HG03066 (cell line): ENCODE results near the gene FBXO24.
A peak's percentile ranks its signal among the peaks of the same experiment; 100 is the strongest.

ENCODE experiments used
- ATAC-seq: cut with Tn5 transposase; IDR thresholded peaks from one replicate; pipeline ENCODE4 v1.9.1; 2021; ENCODE audit warnings: low read depth; ENCODE audit not compliant: unreplicated experiment

The FBXO24 gene

GRCh38 chr7:100573691-100574361 is 12.3 kb upstream of the FBXO24 start, which contains the start of gene SAP25:
Gene SAP25 (minus strand): TSS chr7:100573900. CDS start chr7:100573742, 158 bp downstream.
- no peak for ATAC-seq

- no peak for ATAC-seq
These were observed 11.5 kb upstream of the FBXO24 start for GRCh38 chr7:100574362-100575205.

- no peak for ATAC-seq
These were observed 10.9 kb upstream of the FBXO24 start for GRCh38 chr7:100575206-100575631.

DNA sequence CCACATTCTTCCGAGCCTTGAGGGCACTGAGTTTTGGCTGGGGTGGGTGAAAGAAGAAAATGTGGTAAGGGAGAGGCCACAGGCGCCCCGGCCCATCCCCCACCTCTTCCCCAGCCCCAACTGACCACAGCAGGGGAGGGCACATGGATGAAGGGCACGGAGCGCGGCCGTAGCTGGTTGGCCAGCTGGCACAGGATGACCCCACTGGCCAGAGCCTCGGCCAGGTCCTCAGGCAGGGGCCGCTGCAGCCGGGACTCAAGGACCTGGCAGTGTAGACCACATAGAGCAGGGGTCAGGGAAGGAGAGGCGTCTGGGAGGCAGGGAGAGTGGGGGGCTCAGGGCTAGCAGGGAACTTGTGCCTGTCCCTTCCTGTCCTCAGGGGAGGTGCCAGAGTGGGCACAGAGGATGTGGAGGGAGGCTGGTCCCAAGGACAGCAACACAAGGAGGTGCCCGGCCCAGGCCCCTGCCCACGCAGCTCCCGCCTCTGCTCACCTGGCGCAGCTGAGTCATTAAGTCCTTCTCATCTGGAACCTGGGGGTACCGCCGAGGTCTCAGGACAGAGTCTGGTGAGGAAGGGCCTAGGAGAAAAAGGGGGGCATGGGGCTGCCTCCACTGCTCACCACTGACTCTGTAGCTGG is 10.3 kb upstream of the FBXO24 start:
- ATAC-seq: no peak

GRCh38 chr7:100576384-100576993 is 9.6 kb upstream of the FBXO24 start:
- ATAC-seq: no peak

- ATAC-seq: no peak
These were observed 9.0 kb upstream of the FBXO24 start for GRCh38 chr7:100577103-100577502.

DNA sequence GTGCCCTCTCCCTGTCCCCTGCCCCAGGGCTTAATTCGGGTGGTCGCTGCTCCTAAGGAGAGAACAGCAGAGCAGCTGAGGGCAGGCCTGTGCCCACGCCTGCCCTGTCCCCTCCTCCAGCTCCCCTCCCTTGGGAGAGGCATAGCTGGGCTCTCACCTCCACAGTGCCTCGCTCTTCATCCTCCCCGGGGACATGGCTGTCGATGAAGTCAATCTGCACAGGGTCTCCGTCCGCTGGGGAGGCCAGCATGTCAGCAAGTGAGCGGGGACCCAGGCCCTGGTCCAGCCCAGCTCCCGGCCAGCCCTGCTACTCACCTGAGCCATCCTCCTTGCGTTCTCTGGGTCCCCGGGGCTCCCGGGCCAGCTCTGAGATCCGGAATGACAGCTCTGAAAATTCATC is 8.6 kb upstream of the FBXO24 start:
- ATAC-seq: no peak

- no peak for ATAC-seq
These were observed 7.6 kb upstream of the FBXO24 start for GRCh38 chr7:100578246-100579183.

GRCh38 chr7:100580466-100581283 is 5.5 kb upstream of the FBXO24 start:
- no peak for ATAC-seq

DNA sequence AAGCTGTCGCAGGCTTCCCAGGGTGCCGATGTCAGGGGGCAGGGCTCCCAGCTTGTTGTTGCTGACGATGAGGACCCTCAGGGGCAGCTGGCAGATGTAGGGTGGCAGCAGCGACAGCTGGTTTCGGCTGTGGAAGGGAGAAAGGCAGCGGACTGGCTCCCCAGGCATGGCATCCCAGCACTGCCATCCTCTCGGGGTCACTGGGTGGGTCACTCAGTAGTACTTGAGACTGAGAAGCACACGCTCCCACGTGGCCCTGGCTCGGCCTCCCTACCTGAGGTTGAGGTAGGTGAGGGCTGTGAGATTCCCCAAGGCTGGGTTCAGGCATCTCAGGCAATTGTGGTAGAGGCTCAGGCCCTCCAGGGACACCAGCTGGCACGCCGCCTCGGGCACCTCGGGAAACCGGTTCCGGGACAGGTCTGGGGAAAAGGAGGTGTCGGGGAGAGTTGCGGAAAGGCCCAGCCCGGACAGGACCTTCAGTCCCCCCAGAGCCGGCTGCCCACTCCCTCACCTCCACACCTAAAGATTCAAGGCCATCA is 4.0 kb upstream of the FBXO24 start:
- no peak for ATAC-seq

DNA sequence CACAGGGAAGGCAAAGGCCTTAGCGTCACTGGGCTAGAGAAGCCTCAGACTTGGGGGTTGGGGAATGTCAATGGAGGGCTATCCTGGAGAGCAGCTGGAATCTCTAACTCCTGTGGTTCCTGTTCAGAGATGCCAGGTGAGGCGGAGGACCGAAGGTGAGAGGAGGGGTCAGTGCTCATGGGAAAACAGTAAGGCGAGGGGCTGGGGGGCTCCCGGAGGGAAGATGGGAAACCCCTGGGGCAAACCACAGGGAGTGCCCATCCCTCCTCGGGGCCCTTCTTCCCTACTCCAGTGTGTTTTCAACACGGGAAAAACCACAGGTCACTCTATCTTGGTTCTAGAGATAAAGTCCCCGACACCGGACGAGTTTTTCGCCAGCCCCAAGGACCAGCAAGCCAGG is 3.5 kb upstream of the FBXO24 start:
- ATAC-seq: no peak

- ATAC-seq: no peak
These were observed 2.7 kb upstream of the FBXO24 start for GRCh38 chr7:100583132-100584053.

DNA sequence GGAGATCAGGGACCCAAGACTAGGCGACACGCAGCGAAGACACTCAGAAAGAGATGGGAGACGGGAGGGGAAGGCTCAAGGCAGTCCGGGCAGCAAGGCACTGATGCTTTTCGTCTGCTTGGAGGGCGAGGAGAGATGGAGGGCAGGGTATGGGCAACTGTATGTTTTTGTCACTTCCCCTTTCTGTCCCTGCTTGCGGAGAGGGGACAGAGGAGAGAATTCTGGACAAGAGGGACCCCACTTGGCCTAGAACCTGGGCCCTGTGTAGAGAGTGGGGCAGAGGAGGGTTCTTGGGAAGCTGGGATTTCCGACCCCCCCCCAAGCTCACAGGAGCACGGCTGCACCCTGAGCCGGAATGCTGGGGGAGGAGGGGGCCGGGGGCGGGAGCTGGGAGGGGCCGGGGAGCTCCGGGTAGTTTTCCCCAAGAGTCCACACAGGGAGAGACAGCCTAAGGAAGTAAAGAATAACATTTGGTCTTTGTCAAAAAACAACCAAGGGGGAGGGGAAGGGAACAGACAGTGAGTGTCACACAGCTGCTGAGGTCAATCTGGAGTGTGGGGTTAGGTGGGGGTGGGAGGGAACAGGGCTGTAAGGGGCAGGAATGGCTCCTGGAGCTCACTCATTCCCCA is 2.0 kb upstream of the FBXO24 start:
- ATAC-seq: no peak

- no peak for ATAC-seq
These were observed 1.2 kb upstream of the FBXO24 start for GRCh38 chr7:100584683-100585510.

- peak; percentile 27 for ATAC-seq
These were observed 440 bp upstream of the FBXO24 start, which contains the start of gene LRCH4 for GRCh38 chr7:100585511-100586265. Gene LRCH4 (minus strand): TSS chr7:100586129. CDS start chr7:100586100, 29 bp downstream.

DNA sequence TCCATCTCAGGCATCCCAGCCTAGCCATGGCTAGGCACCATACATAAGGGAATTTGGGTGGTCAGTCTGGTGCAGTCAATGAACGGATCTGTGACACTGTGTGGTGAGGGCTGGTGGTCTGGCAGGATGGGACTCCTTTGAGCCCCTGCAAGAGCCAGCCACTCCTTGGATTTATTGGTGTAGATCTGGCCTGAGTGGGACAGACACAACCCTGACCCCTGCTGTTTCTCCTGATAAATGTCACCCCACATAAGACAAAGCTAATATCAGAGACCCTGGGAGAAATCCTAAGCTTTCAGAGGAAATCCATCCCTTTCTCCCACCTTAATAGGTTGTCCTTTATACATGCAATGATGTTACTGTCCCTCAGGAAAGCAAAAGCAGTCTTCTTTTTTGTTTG is 2.3 kb downstream of the FBXO24 start:
- ATAC-seq: no peak
